K562 (cell line): ENCODE data around the gene SYPL2. TPM values are rescaled to one million over a fixed set of nuclear protein-coding genes. Genes with fewer than 3 reads are reported as not detected.

ENCODE experiments used
- polyA plus RNA-seq, 8 experiments: library from polyadenylated mRNA; depleted of rRNA in 4 of 8; stranded (reverse) in 5 of 8; unstranded in 3 of 8; fragments of >200 nt; fragmentation: Nextera tagmentation in 2 of 8; fragmentation: Illumina TruSeq in 1 of 8; extraction: Ambion mirVana in 2 of 8; extraction: Trizol in 1 of 8; gene quantifications; 2 replicates each; pipeline versions ENCODE4 v1.2.1 to v1.2.3, GENCODE V29; 2011 to 2014; ENCODE audit warnings: inconsistent platforms in 1 of 8, missing spikeins in 1 of 8
- total RNA-seq, 7 experiments: library from RNA; depleted of rRNA in 6 of 7; stranded (reverse); fragments of >200 nt in 6 of 7; fragmentation: Illumina TruSeq in 2 of 7; extraction: Trizol in 2 of 7; gene quantifications; 2 replicates each; pipeline versions ENCODE4 v1.2.1 to v1.2.3, GENCODE V29; 2011 to 2021; ENCODE audit warnings: low replicate concordance in 1 of 7

The SYPL2 gene
- total and polyA plus RNA-seq, 9 of the 15 experiments (the other 6 are each of a cell fraction or from before 2014, with no cell fraction given), result 0.03 to 0.20 (median 0.07) TPM; not detected in 2

Other genes starting within 250 kb of the SYPL2 start
Only the 7 nearest of the 16 such genes appear.
- gene SORT1, start 68.6 kb upstream of the SYPL2 start, total RNA-seq (2014; rRNA removed), result 35.5 and 41.4 TPM in 2 replicates
- 91.0 and 110 TPM in 2 replicates for gene SORT1, start 68.6 kb upstream of the SYPL2 start, total RNA-seq (2014; rRNA removed; fragmentation: Illumina TruSeq; extraction: Trizol)
- 88.2 and 96.9 TPM in 2 replicates for gene SORT1, start 68.6 kb upstream of the SYPL2 start, total RNA-seq (2015; rRNA removed; fragmentation: Illumina TruSeq; extraction: Trizol)
- 110 and 112 TPM in 2 replicates for gene SORT1, start 68.6 kb upstream of the SYPL2 start, total RNA-seq (2021)
- 78.2 and 92.1 TPM in 2 replicates for gene SORT1, start 68.6 kb upstream of the SYPL2 start, polyA plus RNA-seq (2011; rRNA removed)
- gene SORT1, start 68.6 kb upstream of the SYPL2 start, polyA plus RNA-seq (2014; fragmentation: Illumina TruSeq; extraction: Trizol), result 65.0 and 68.2 TPM in 2 replicates
- gene SORT1, start 68.6 kb upstream of the SYPL2 start, polyA plus RNA-seq (2014; fragmentation: Nextera tagmentation; extraction: Ambion mirVana), result 10 to 100 TPM; 27.4 to 33.3 TPM
- 41.4 and 43.4 TPM in 2 replicates for gene SORT1, start 68.6 kb upstream of the SYPL2 start, polyA plus RNA-seq (2014; rRNA removed)
- 77.1 and 82.6 TPM in 2 replicates for gene PSMA5, start 40.1 kb upstream of the SYPL2 start, total RNA-seq (2014; rRNA removed)
- 309 and 348 TPM in 2 replicates for gene PSMA5, start 40.1 kb upstream of the SYPL2 start, total RNA-seq (2014; rRNA removed; fragmentation: Illumina TruSeq; extraction: Trizol)
- 155 and 190 TPM in 2 replicates for gene PSMA5, start 40.1 kb upstream of the SYPL2 start, total RNA-seq (2015; rRNA removed; fragmentation: Illumina TruSeq; extraction: Trizol)
- 287 and 302 TPM in 2 replicates for gene PSMA5, start 40.1 kb upstream of the SYPL2 start, total RNA-seq (2021)
- gene PSMA5, start 40.1 kb upstream of the SYPL2 start, polyA plus RNA-seq (2011; rRNA removed), result 299 and 397 TPM in 2 replicates
- gene PSMA5, start 40.1 kb upstream of the SYPL2 start, polyA plus RNA-seq (2014; fragmentation: Illumina TruSeq; extraction: Trizol), result 246 and 256 TPM in 2 replicates
- 100 to 1,000 TPM; 451 to 542 TPM for gene PSMA5, start 40.1 kb upstream of the SYPL2 start, polyA plus RNA-seq (2014; fragmentation: Nextera tagmentation; extraction: Ambion mirVana)
- 225 and 273 TPM in 2 replicates for gene PSMA5, start 40.1 kb upstream of the SYPL2 start, polyA plus RNA-seq (2014; rRNA removed)
- 6.3 and 10.4 TPM in 2 replicates for gene ATXN7L2, start 17.4 kb downstream of the SYPL2 start, total RNA-seq (2014; rRNA removed)
- 1.9 and 2.3 TPM in 2 replicates for gene ATXN7L2, start 17.4 kb downstream of the SYPL2 start, total RNA-seq (2014; rRNA removed; fragmentation: Illumina TruSeq; extraction: Trizol)
- gene ATXN7L2, start 17.4 kb downstream of the SYPL2 start, total RNA-seq (2015; rRNA removed; fragmentation: Illumina TruSeq; extraction: Trizol), result 4.4 and 5.8 TPM in 2 replicates
- gene ATXN7L2, start 17.4 kb downstream of the SYPL2 start, total RNA-seq (2021), result 9.4 and 10.0 TPM in 2 replicates
- gene ATXN7L2, start 17.4 kb downstream of the SYPL2 start, polyA plus RNA-seq (2011; rRNA removed), result 3.1 and 5.9 TPM in 2 replicates
- gene ATXN7L2, start 17.4 kb downstream of the SYPL2 start, polyA plus RNA-seq (2014; fragmentation: Illumina TruSeq; extraction: Trizol), result 7.1 and 8.5 TPM in 2 replicates
- gene ATXN7L2, start 17.4 kb downstream of the SYPL2 start, polyA plus RNA-seq (2014; fragmentation: Nextera tagmentation; extraction: Ambion mirVana), result under 1 TPM; 0.21 to 0.56 TPM
- gene ATXN7L2, start 17.4 kb downstream of the SYPL2 start, polyA plus RNA-seq (2014; rRNA removed), result 10.4 and 11.1 TPM in 2 replicates
- 1.8 and 2.6 TPM in 2 replicates for gene CYB561D1, start 27.5 kb downstream of the SYPL2 start, total RNA-seq (2014; rRNA removed)
- 2.6 and 3.2 TPM in 2 replicates for gene CYB561D1, start 27.5 kb downstream of the SYPL2 start, total RNA-seq (2014; rRNA removed; fragmentation: Illumina TruSeq; extraction: Trizol)
- 3.1 and 3.5 TPM in 2 replicates for gene CYB561D1, start 27.5 kb downstream of the SYPL2 start, total RNA-seq (2015; rRNA removed; fragmentation: Illumina TruSeq; extraction: Trizol)
- 5.9 and 7.2 TPM in 2 replicates for gene CYB561D1, start 27.5 kb downstream of the SYPL2 start, total RNA-seq (2021)
- gene CYB561D1, start 27.5 kb downstream of the SYPL2 start, polyA plus RNA-seq (2011; rRNA removed), result 6.8 and 8.7 TPM in 2 replicates
- 4.0 and 4.6 TPM in 2 replicates for gene CYB561D1, start 27.5 kb downstream of the SYPL2 start, polyA plus RNA-seq (2014; fragmentation: Illumina TruSeq; extraction: Trizol)
- gene CYB561D1, start 27.5 kb downstream of the SYPL2 start, polyA plus RNA-seq (2014; fragmentation: Nextera tagmentation; extraction: Ambion mirVana), result under 1 TPM; 0.71 to 0.72 TPM
- gene CYB561D1, start 27.5 kb downstream of the SYPL2 start, polyA plus RNA-seq (2014; rRNA removed), result 4.9 and 5.5 TPM in 2 replicates
- gene AMIGO1, start 43.2 kb downstream of the SYPL2 start, total RNA-seq (2014; rRNA removed), result 0.78 and 1.00 TPM in 2 replicates
- 0.67 and 0.69 TPM in 2 replicates for gene AMIGO1, start 43.2 kb downstream of the SYPL2 start, total RNA-seq (2014; rRNA removed; fragmentation: Illumina TruSeq; extraction: Trizol)
- gene AMIGO1, start 43.2 kb downstream of the SYPL2 start, total RNA-seq (2015; rRNA removed; fragmentation: Illumina TruSeq; extraction: Trizol), result 0.53 and 0.54 TPM in 2 replicates
- 0.72 and 1.0 TPM in 2 replicates for gene AMIGO1, start 43.2 kb downstream of the SYPL2 start, total RNA-seq (2021)
- 0.33 and 0.46 TPM in 2 replicates for gene AMIGO1, start 43.2 kb downstream of the SYPL2 start, polyA plus RNA-seq (2011; rRNA removed)
- 0.76 and 0.83 TPM in 2 replicates for gene AMIGO1, start 43.2 kb downstream of the SYPL2 start, polyA plus RNA-seq (2014; fragmentation: Illumina TruSeq; extraction: Trizol)
- gene AMIGO1, start 43.2 kb downstream of the SYPL2 start, polyA plus RNA-seq (2014; fragmentation: Nextera tagmentation; extraction: Ambion mirVana), result under 1 TPM; 0.24 to 0.31 TPM
- 0.45 and 0.71 TPM in 2 replicates for gene AMIGO1, start 43.2 kb downstream of the SYPL2 start, polyA plus RNA-seq (2014; rRNA removed)
- not detected in 2 replicates for gene GPR61, start 73.3 kb downstream of the SYPL2 start, total RNA-seq (2014; rRNA removed)
- gene GPR61, start 73.3 kb downstream of the SYPL2 start, total RNA-seq (2014; rRNA removed; fragmentation: Illumina TruSeq; extraction: Trizol), result 0.04 TPM in 1 of 2 replicates, not detected in the other
- gene GPR61, start 73.3 kb downstream of the SYPL2 start, total RNA-seq (2015; rRNA removed; fragmentation: Illumina TruSeq; extraction: Trizol), result 0.15 TPM in 1 of 2 replicates, not detected in the other
- not detected in 2 replicates for gene GPR61, start 73.3 kb downstream of the SYPL2 start, total RNA-seq (2021)
- 0.15 TPM in 1 of 2 replicates, not detected in the other for gene GPR61, start 73.3 kb downstream of the SYPL2 start, polyA plus RNA-seq (2011; rRNA removed)
- gene GPR61, start 73.3 kb downstream of the SYPL2 start, polyA plus RNA-seq (2014; fragmentation: Illumina TruSeq; extraction: Trizol), result not detected in 2 replicates
- 1 to 10 TPM in 1 of 2 experiments, under 1 TPM in 1; 0.65 to 1.1 TPM for gene GPR61, start 73.3 kb downstream of the SYPL2 start, polyA plus RNA-seq (2014; fragmentation: Nextera tagmentation; extraction: Ambion mirVana)
- gene GPR61, start 73.3 kb downstream of the SYPL2 start, polyA plus RNA-seq (2014; rRNA removed), result 0.25 TPM in 1 of 2 replicates, not detected in the other
- gene GNAI3, start 82.1 kb downstream of the SYPL2 start, total RNA-seq (2014; rRNA removed), result 7.1 and 7.9 TPM in 2 replicates
- gene GNAI3, start 82.1 kb downstream of the SYPL2 start, total RNA-seq (2014; rRNA removed; fragmentation: Illumina TruSeq; extraction: Trizol), result 12.9 and 14.3 TPM in 2 replicates
- 11.0 and 11.9 TPM in 2 replicates for gene GNAI3, start 82.1 kb downstream of the SYPL2 start, total RNA-seq (2015; rRNA removed; fragmentation: Illumina TruSeq; extraction: Trizol)
- gene GNAI3, start 82.1 kb downstream of the SYPL2 start, total RNA-seq (2021), result 9.1 TPM in 2 replicates
- gene GNAI3, start 82.1 kb downstream of the SYPL2 start, polyA plus RNA-seq (2011; rRNA removed), result 8.8 and 13.2 TPM in 2 replicates
- gene GNAI3, start 82.1 kb downstream of the SYPL2 start, polyA plus RNA-seq (2014; fragmentation: Illumina TruSeq; extraction: Trizol), result 8.5 and 8.9 TPM in 2 replicates
- 1 to 10 TPM; 6.9 to 8.0 TPM for gene GNAI3, start 82.1 kb downstream of the SYPL2 start, polyA plus RNA-seq (2014; fragmentation: Nextera tagmentation; extraction: Ambion mirVana)
- 6.3 and 6.8 TPM in 2 replicates for gene GNAI3, start 82.1 kb downstream of the SYPL2 start, polyA plus RNA-seq (2014; rRNA removed)